Skeletal muscle satellite cell (primary cell): Measurements from ENCODE around the gene PITHD1. TPM values are rescaled to one million over a fixed set of nuclear protein-coding genes. Genes with fewer than 3 reads are reported as not detected.
"Not testable (repeated sequence)": the region's sequence is repeated elsewhere in the genome, so short reads cannot be mapped to it uniquely, and the experiment has no call there.

Experiments
- H3K27me3 ChIP-seq: 2 replicates; pipeline ENCODE4 v1.7.0; 2013; ENCODE audit warnings: low read length; ENCODE audit not compliant: control insufficient read depth, insufficient read depth
- H3K36me3 ChIP-seq: 2 replicates; pipeline ENCODE4 v1.7.0; 2013; ENCODE audit warnings: mild to moderate bottlenecking, control low read depth, low read length; ENCODE audit not compliant: insufficient read depth
- H3K4me1 ChIP-seq: 2 replicates; pipeline ENCODE4 v1.7.0; 2013; ENCODE audit warnings: low read length; ENCODE audit not compliant: control insufficient read depth, insufficient read depth
- H3K4me2 ChIP-seq: 2 replicates; pipeline ENCODE4 v1.7.0; 2013; ENCODE audit warnings: mild to moderate bottlenecking, low read length
- H3K4me3 ChIP-seq: 2 replicates; pipeline ENCODE4 v1.7.0; 2013; ENCODE audit warnings: low read length
- H3K9ac ChIP-seq: 2 replicates; pipeline ENCODE4 v1.7.0; 2013; ENCODE audit warnings: mild to moderate bottlenecking, low read depth, low read length, moderate library complexity
- H3K9me3 ChIP-seq: replicated peaks from 2 replicates; pipeline ENCODE4 v1.7.0; 2013; ENCODE audit warnings: mild to moderate bottlenecking, control low read depth, low read length
- total RNA-seq: library from RNA; depleted of rRNA; stranded (reverse); fragments of >200 nt; gene quantifications from 2 replicates; pipeline ENCODE4 v1.2.3, GENCODE V29; 2012; rRNA removed

PITHD1 gene, protein sequence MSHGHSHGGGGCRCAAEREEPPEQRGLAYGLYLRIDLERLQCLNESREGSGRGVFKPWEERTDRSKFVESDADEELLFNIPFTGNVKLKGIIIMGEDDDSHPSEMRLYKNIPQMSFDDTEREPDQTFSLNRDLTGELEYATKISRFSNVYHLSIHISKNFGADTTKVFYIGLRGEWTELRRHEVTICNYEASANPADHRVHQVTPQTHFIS
- total RNA-seq: 33.0 and 35.4 TPM in 2 replicates

DNA sequence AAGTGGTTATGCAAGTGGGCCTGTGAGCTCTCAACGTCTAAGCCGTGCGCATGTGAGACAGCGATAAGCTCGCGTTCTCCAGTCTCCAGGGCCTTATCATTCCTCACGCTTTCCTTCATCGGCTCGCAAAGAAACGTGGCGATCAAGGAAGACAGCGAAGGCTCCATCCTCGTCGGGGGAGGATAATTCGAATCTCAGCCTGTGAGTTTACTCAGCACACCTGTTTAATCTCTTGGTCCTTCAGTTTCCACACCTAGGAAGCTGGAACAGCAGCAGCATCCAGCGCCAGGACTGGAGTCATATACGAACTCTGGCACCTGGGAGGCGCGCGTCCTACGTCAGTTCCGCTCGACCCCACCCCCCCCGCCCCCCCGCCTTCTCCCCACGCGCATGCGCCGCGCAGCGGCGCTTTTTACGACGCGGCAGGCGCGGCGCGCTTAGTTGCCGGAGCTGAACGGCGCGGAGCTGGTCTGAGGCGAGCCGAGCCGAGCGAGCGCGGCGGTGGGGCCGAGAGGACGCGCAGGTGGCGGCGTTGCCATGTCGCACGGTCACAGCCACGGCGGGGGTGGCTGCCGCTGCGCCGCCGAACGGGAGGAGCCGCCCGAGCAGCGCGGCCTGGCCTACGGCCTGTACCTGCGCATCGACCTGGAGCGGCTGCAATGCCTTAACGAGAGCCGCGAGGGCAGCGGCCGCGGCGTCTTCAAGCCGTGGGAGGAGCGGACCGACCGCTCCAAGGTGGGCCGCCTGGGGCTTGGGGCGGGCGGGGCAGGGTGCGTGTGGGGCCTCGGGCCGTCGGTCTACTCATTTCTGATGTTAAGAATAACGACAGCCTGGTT is at the start of gene PITHD1:
Gene PITHD1 (plus strand): TSS at position 440 of the 836 bp plus-strand sequence. CDS start 98 bp downstream, at position 538.
- peaks cover 17% of the 10 kb centered on the region for H3K4me1 ChIP-seq
- H3K4me3 ChIP-seq: peak within 1 kb of the TSS; percentile 82
- H3K27me3 ChIP-seq: no peaks in the 10 kb centered on the region
- H3K9me3 ChIP-seq: no peaks in the 10 kb centered on the region
- H3K36me3 ChIP-seq: peaks cover 4% of the 10 kb centered on the region
- peak within 1 kb of the TSS; percentile 87 for H3K4me2 ChIP-seq
- peak within 1 kb of the TSS; percentile 85 for H3K9ac ChIP-seq

DNA sequence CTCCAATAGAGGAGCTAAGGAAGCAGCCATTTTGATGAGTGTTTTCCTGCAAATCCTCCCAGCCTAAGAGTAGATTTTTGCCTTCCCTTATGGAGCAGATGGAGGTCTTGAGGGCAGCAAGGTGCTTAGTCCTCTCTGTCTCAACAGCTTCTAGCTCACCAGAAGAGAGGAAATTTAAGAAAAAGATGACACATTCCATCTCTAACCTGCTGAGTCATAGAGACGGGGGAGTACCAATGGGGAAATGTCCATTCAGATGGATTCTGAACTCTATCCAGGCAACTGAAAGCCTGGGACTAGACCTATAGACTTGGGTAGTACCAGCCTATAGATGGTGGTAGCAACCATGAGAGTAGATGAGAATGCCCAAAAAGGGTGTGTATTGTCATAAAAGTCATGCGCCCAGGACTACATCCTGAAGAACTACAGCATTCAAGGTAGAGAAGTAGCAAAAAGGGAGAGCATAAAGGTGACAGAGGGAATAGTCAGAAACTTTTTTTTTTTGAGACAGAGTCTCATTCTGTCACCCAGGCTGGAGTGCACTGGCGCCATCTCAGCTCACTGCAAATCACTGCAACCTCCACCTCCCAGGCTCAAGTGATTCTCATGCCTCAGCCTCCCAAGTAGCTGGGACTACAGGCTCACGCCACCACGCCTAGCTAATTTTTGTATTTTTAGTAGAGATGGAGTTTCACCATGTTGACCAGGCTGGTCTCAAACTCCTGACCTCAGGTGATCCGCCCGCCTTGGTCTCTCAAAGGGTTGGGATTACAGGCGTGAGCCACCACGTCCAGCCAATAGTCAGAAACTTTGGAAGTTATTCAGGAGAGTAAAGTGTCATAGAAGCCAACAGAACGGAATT is 45.6 kb upstream of the PITHD1 start:
- Histone ChIP-seq H3K36me3 (no peaks in the 10 kb centered on the region), H3K4me3 (no peak overlapping the region), H3K27me3 (no peaks in the 10 kb centered on the region), H3K9me3 (no peaks in the 10 kb centered on the region), H3K4me1 (peaks cover 8% of the 10 kb centered on the region), H3K9ac (no peak overlapping the region), H3K4me2 (no peak overlapping the region)

GRCh38 chr1:23733281-23733680 is 44.9 kb upstream of the PITHD1 start:
- H3K9ac ChIP-seq, H3K9me3 ChIP-seq, H3K4me1 ChIP-seq, H3K36me3 ChIP-seq, H3K4me3 ChIP-seq, H3K4me2 ChIP-seq, H3K27me3 ChIP-seq: not testable (repeated sequence)

GRCh38 chr1:23736437-23737134 is 41.6 kb upstream of the PITHD1 start:
- no peak overlapping the region for H3K4me3 ChIP-seq
- no peaks in the 10 kb centered on the region for H3K9me3 ChIP-seq
- no peaks in the 10 kb centered on the region for H3K36me3 ChIP-seq
- H3K4me2 ChIP-seq: no peak overlapping the region
- H3K9ac ChIP-seq: no peak overlapping the region
- peaks cover 8% of the 10 kb centered on the region for H3K4me1 ChIP-seq
- H3K27me3 ChIP-seq: no peaks in the 10 kb centered on the region

- H3K9ac ChIP-seq: no peak overlapping the region
- H3K36me3 ChIP-seq: peaks cover under 1% of the 10 kb centered on the region
- H3K4me3 ChIP-seq: no peak overlapping the region
- H3K4me2 ChIP-seq: no peak overlapping the region
- peaks cover 20% of the 10 kb centered on the region for H3K4me1 ChIP-seq
- H3K27me3 ChIP-seq: no peaks in the 10 kb centered on the region
- H3K9me3 ChIP-seq: no peaks in the 10 kb centered on the region
Measured at GRCh38 chr1:23741609-23742008, 36.6 kb upstream of the PITHD1 start.

GRCh38 chr1:23742670-23743286 is 35.4 kb upstream of the PITHD1 start:
- peak overlapping the region; percentile 97 for H3K4me2 ChIP-seq
- H3K4me3 ChIP-seq: peak overlapping the region; percentile 98
- no peaks in the 10 kb centered on the region for H3K9me3 ChIP-seq
- H3K27me3 ChIP-seq: no peaks in the 10 kb centered on the region
- peaks cover 20% of the 10 kb centered on the region for H3K4me1 ChIP-seq
- peaks cover 11% of the 10 kb centered on the region for H3K36me3 ChIP-seq
- H3K9ac ChIP-seq: peak overlapping the region; percentile 90

DNA sequence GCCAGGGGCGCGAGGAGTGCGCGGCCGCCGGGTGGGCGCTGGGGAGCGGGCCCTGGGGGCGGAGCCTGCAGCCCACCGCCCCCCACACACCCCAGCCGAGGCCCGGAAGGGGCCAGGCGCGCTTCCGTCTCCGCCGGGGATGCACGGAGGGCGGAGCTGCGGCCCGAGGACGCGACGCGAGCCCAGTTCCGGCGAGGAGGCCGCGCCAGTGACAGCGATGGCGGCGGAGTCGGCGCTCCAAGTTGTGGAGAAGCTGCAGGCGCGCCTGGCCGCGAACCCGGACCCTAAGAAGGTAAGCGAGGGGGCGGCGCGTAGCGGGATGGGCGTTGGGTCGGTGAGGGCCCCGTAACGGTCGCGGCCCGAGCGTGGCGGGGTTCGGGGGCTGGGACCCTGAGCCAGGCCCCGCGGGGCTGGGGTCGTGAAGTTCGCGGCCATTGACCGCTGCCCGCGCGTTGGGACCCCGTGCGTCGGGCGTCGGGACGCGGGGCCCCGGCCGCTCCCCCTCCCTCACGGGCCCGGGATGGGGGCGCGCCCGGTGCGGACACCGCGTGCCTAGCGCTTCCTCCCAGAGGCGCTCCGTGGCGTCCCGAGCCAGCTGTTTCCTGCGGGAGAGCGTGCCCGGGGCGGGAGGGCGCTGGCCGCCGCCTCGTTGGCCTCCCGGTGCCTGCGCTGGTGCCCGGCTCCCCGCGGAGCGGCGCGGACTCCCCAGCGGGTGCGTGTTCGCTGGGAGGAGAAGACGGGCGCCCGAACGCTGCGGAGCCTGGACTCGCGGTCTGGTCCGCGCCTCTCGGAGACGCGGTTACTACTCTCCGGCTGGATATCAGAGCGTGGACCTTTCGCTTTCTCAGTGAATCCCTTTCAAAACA is 34.7 kb upstream of the PITHD1 start, which contains the start of gene ELOA:
Gene ELOA (plus strand): TSS at position 185 of the 866 bp plus-strand sequence. CDS start 33 bp downstream, at position 218.
- no peaks in the 10 kb centered on the region for H3K27me3 ChIP-seq
- peak within 1 kb of the TSS; percentile 97 for H3K4me2 ChIP-seq
- H3K9me3 ChIP-seq: no peaks in the 10 kb centered on the region
- H3K9ac ChIP-seq: peak within 1 kb of the TSS; percentile 90
- H3K36me3 ChIP-seq: peaks cover 11% of the 10 kb centered on the region
- peaks cover 24% of the 10 kb centered on the region for H3K4me1 ChIP-seq
- H3K4me3 ChIP-seq: peak within 1 kb of the TSS; percentile 98

DNA sequence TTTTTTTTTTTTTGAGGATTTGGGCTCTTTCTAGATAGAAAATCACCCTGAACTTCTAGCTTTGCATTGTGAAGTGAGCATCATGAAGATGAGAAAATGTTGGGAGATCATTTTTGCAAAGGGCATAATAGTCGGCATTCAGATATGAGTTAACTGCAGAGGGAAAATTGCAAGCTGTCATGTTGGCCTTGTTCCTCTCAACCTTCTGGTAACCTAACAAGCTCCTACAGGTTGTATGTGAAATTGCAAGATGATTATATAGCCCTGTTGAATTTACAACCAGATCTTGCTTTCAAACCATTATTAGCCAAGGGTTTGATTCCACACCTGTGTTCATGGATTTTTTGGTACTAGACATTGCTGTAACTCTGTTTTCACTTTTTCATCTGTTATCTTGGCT is 32.7 kb upstream of the PITHD1 start:
- Histone ChIP-seq H3K4me1 (peaks cover 25% of the 10 kb centered on the region), H3K9me3 (no peaks in the 10 kb centered on the region), H3K4me2 (peak overlapping the region; percentile 97), H3K36me3 (peaks cover 21% of the 10 kb centered on the region), H3K27me3 (no peaks in the 10 kb centered on the region), H3K9ac (peak overlapping the region; percentile 90), H3K4me3 (peak overlapping the region; percentile 98)

DNA sequence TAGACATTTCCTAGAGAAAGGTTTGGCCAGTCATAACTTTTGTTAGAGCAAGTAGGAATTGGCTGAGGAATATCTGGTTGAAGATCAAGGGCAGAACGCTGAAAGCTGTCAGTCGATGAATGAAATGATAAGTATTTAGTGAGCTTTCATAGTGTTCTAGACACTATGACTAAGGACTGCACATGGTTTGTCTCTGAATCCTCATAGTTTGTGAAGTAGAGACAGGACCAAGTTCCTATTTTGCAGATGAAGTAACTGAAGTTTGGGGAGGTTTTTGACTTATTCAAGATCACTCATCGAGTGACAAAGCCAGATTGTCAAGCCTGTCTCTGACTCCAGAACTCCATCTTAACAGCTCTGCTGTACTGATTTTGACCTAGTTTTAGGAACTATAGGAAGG is 30.2 kb upstream of the PITHD1 start:
- Histone ChIP-seq H3K9me3 (no peaks in the 10 kb centered on the region), H3K4me3 (no peak overlapping the region), H3K36me3 (peaks cover 46% of the 10 kb centered on the region), H3K4me2 (no peak overlapping the region), H3K9ac (no peak overlapping the region), H3K27me3 (no peaks in the 10 kb centered on the region), H3K4me1 (peaks cover 17% of the 10 kb centered on the region)
